Neuron (in vitro differentiated cells): Measurements from ENCODE around the gene DNAJC1.
"Not testable (repeated sequence)": the region's sequence is repeated elsewhere in the genome, so short reads cannot be mapped to it uniquely, and the experiment has no call there.

Experiments used
- H2AFZ ChIP-seq: one replicate; pipeline ENCODE4 v1.6.1; 2013; ENCODE audit warnings: low read depth, mild to moderate bottlenecking, inconsistent platforms, low read length, moderate library complexity
- H3K27me3 ChIP-seq: one replicate; pipeline ENCODE4 v1.6.1; 2013; ENCODE audit warnings: low read length; ENCODE audit not compliant: insufficient read depth
- H3K36me3 ChIP-seq: one replicate; pipeline ENCODE4 v1.6.1; 2013; ENCODE audit warnings: low read length; ENCODE audit not compliant: insufficient read depth
- H3K4me1 ChIP-seq: one replicate; pipeline ENCODE4 v1.6.1; 2013; ENCODE audit warnings: low read length; ENCODE audit not compliant: insufficient read depth
- H3K4me3 ChIP-seq: 2 replicates; pipeline ENCODE4 v1.5.1; 2013; ENCODE audit warnings: mild to moderate bottlenecking, low read length, moderate library complexity
- H3K9me3 ChIP-seq: one replicate; pipeline ENCODE4 v1.6.1; 2013; ENCODE audit warnings: low read length

Gene DNAJC1

DNA sequence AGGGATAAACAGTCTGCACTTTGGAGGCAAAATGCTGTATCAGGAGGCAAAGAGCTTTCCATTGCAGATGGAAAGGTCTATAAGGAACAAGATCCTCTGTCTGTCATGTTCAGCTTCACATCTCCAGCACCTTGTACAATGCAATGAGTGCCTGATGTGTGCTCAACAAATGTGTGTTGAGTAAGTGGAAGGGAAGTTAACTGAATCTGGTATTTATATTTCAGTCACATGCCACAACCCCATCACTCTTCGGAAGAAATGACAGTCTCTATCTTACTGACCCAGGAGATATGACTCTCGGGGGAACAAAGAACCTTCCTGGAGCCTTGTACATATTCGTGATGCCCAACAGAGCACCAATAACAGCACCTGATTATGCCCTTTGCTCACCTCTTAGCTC lies 20.0 kb upstream of the DNAJC1 start:
- H3K4me1 ChIP-seq: no peaks in the 10 kb centered on the region
- H3K9me3 ChIP-seq: peaks cover 3% of the 10 kb centered on the region

DNA sequence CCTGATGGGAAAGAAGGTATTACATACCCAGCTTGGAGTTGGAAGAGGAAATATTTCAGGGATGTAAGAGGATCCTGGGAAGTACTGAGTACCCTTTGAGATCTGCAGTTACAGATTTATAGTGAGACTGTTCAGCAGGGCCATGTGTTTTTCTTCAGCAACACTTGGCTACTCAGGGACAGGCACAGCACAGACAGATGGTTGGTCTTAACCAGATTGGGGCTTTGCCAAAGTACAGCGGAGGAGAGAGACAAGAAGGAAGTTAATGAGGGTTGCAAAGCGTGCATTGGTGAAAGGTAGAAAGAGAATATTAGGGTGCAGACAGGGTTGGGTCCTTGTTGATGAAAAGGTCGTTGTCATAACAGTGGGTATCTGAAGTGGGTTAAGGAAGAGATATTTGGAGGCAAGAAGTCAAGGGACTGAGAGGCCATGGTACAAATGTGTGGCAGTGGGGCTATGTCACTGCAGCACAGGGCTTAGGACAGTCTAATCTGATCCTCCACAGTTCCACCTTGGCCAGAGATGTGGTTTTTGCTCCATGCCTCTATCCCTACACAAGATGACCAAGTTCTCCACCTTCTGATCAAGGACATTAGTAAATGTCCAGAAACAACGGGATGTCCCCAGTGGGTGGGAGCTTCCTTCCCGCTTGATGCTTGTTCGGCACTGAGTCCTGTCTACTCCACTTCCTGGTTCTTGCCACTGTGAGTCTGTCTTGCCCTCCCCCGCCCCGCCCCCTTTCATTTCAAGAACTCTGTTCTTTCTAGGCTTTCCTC lies 18.9 kb upstream of the DNAJC1 start:
- H3K9me3 ChIP-seq: peaks cover 3% of the 10 kb centered on the region
- no peaks in the 10 kb centered on the region for H3K27me3 ChIP-seq
- no peak overlapping the region for H2AFZ ChIP-seq
- H3K4me3 ChIP-seq: no peak overlapping the region
- H3K4me1 ChIP-seq: no peaks in the 10 kb centered on the region
- no peaks in the 10 kb centered on the region for H3K36me3 ChIP-seq

More for the DNA sequence above, 20.0 kb upstream of the DNAJC1 start:
- no peak overlapping the region for H2AFZ ChIP-seq
- H3K36me3 ChIP-seq: no peaks in the 10 kb centered on the region
- no peaks in the 10 kb centered on the region for H3K27me3 ChIP-seq
- H3K4me3 ChIP-seq: no peak overlapping the region

DNA sequence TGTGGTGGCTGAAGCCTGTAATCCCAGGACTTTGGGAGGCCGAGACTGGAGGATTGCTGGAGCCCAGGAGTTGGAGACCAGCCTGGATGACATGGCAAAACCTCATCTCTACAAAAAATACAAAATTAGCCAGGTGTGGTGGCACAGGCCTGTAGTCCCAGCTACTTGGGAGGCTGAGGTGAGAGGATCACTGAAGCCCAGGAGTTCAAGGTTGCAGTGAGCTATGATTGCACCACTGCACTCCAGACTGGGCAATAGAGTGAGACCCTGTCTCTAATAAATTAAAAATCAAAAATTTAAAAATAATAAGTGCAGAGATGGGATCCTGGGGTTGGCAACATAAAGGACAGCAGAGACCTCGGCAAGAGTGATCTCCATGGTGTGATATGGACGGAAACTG lies 17.6 kb upstream of the DNAJC1 start:
- not testable (repeated sequence) for H3K9me3 ChIP-seq, H3K27me3 ChIP-seq, H3K4me3 ChIP-seq, H3K4me1 ChIP-seq, H3K36me3 ChIP-seq, H2AFZ ChIP-seq

DNA sequence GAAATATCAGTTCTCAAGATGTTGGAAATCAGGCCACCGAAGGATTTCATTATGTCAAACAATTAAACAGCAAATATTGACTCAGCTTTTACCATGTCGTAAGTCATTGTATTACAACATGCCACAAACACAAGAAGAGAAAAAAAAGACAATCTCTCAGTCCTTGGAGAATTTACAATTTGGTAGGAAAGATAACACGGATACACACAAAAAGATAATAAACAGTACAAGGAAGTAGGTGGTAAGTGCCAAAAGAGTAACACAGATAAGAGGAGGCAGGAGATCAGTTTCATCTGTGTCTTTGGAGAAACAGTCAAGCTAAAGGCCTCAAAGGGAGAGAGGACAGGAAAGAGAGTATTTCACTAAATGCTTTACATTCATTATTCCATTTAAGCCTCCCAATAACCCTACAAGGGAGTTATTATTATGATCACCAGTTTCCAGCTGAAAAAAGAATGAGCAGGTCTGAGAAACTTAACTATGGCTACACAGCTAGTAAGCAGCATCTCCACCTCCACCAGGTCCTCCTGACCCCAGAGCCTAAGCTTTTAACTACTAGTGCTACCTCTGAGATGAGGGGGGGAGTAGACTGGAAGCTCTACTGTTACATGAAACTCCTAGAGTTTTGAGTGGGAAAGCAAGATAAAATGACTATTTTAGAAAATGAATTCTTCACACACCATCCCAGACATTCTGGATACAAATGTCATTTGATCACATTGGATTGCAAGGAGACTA lies 13.9 kb upstream of the DNAJC1 start:
- Histone ChIP-seq H3K4me1 (no peaks in the 10 kb centered on the region), H3K4me3 (no peak overlapping the region), H2AFZ (no peak overlapping the region), H3K9me3 (no peaks in the 10 kb centered on the region), H3K36me3 (no peaks in the 10 kb centered on the region), H3K27me3 (no peaks in the 10 kb centered on the region)

DNA sequence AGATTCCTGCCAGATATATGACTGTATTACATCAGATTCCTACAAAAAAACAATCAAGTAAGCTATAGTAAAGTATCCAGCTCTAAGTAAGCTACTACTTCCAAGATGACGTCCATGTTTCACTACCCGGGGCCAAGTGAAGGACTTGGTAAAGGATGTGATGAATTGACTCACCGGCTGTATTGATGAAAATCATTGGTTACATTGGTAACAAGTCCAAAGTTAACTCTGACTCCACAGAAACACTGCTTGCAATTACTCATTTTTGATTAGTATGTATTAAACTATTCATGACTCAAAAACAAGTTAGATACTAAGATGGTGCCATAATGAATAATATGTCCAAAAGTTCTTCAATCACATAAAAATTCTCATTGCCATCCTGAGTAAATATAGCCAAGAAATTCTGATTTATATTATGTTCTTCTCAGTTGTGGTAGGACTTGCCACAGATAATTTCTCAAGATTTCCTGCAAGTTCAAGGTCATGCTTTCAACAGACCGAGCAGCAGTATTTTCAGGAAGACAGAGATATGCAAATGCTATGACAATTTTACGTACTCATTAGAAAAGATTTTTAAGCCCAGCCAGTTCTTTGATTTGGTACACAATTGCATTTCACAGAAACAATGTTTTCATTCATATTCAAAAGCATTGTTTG lies 12.6 kb upstream of the DNAJC1 start:
- Histone ChIP-seq H2AFZ (no peak overlapping the region), H3K36me3 (no peaks in the 10 kb centered on the region), H3K9me3 (no peaks in the 10 kb centered on the region), H3K4me3 (no peak overlapping the region), H3K4me1 (no peaks in the 10 kb centered on the region), H3K27me3 (no peaks in the 10 kb centered on the region)

DNA sequence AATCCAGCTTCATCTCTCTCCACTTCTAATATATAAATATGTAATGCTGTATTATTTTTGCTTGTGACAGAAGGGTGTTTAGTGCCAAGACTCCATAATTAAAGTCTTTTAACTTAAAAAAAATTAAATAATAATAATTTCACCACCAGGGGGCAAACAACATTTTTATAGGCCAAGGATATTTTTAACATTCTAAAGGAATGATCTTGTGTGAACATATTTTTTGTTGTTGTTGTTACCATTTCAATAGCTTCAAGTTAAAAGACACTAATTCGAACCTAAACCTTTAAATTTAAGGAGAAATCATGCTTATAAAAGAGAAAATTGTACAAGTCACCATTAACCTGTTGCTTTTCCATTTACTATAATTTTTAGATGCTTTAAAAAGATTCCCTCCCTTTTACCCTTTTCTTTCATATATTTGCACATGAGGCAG lies 7.5 kb upstream of the DNAJC1 start:
- Histone ChIP-seq H3K27me3 (no peaks in the 10 kb centered on the region), H3K9me3 (no peaks in the 10 kb centered on the region), H3K36me3 (no peaks in the 10 kb centered on the region), H3K4me1 (no peaks in the 10 kb centered on the region), H3K4me3 (no peak overlapping the region), H2AFZ (no peak overlapping the region)

DNA sequence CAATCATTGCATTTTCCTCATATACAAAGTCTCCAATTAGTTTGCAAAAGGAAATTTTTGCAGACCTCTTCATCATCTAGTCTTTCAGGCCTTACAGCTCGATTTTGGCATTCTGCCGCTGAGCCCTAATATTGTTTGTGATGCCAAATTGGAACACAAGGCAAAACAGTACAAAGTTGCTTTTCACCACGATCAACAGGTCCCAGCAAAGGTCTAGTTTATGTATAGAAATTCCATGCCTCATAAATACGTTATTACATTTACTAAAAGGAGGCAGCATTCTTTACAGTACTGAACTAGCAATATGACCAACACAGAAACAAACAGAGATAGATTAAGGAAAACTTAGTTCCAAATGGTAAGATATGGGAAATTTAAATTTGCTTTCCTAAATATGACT lies 7.0 kb upstream of the DNAJC1 start:
- H3K36me3 ChIP-seq: no peaks in the 10 kb centered on the region
- H3K9me3 ChIP-seq: no peaks in the 10 kb centered on the region
- no peak overlapping the region for H2AFZ ChIP-seq
- H3K4me1 ChIP-seq: no peaks in the 10 kb centered on the region
- H3K27me3 ChIP-seq: no peaks in the 10 kb centered on the region
- H3K4me3 ChIP-seq: no peak overlapping the region

DNA sequence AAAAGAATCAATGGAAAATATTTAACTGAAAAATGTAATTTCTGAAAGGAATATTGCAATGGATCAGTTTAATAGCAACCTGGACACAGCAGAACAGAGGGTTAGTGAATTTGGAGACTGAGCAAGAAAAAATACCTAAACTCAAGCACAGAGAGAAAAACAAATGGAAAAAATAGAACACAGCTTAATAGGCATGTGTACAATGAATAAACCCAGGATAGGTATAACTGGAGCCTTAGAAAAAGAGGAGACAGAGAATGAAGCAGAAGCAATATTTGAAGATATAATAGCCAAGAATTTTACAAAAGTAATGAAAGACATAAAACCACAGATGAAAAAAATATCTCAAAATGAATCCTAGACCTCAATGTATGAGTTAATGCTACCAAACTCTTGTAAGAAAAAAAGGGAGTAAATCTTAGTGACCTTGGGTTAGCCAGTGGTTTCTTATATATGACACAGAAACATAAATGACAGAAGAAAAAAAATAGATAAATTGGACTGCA lies 2.9 kb upstream of the DNAJC1 start:
- Histone ChIP-seq H3K4me3 (no peak overlapping the region), H2AFZ (no peak overlapping the region), H3K36me3 (no peaks in the 10 kb centered on the region), H3K27me3 (no peaks in the 10 kb centered on the region), H3K4me1 (peaks cover 10% of the 10 kb centered on the region), H3K9me3 (no peaks in the 10 kb centered on the region)

DNA sequence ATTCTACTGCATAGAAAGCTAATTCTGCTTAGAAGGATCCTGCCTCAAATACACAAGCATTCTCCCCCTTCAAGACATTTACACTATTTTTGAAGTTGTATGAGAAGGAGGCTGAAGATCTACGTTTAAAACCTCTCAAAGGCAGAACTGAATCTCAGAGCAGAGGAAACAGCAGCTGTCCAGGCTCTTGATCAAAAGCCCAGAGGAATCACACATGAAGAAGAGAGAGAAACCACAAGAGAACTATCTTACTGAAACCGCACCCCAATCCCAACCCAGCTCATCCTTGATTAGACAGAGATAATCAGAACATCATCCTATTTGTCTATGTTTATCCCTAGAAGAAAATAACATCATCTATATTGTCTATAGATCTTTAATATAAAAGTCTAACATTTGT lies 2.2 kb upstream of the DNAJC1 start:
- H3K36me3 ChIP-seq: no peaks in the 10 kb centered on the region
- no peaks in the 10 kb centered on the region for H3K27me3 ChIP-seq
- H3K4me1 ChIP-seq: peaks cover 15% of the 10 kb centered on the region
- no peak overlapping the region for H3K4me3 ChIP-seq
- no peak overlapping the region for H2AFZ ChIP-seq
- no peaks in the 10 kb centered on the region for H3K9me3 ChIP-seq

DNA sequence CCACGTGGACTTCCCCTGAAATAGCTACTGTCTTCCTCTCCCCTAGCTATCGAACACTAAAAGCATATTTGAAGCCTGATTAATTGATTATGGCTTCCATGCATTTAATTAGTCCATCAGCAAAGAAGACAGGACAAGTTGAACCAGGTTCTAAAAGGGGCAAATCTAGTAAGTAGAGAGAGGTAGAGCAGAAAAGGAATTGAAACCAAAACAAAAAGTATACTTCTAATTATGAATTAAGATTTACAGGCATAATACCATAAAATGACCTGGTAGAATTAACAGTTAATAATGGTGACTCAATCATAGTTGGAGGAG lies 393 bp upstream of the DNAJC1 start:
- no peaks in the 10 kb centered on the region for H3K9me3 ChIP-seq
- H3K4me1 ChIP-seq: peaks cover 20% of the 10 kb centered on the region
- no peaks in the 10 kb centered on the region for H3K27me3 ChIP-seq
- peak overlapping the region; percentile 85 for H3K4me3 ChIP-seq
- no peaks in the 10 kb centered on the region for H3K36me3 ChIP-seq
- H2AFZ ChIP-seq: peak overlapping the region; percentile 95

DNA sequence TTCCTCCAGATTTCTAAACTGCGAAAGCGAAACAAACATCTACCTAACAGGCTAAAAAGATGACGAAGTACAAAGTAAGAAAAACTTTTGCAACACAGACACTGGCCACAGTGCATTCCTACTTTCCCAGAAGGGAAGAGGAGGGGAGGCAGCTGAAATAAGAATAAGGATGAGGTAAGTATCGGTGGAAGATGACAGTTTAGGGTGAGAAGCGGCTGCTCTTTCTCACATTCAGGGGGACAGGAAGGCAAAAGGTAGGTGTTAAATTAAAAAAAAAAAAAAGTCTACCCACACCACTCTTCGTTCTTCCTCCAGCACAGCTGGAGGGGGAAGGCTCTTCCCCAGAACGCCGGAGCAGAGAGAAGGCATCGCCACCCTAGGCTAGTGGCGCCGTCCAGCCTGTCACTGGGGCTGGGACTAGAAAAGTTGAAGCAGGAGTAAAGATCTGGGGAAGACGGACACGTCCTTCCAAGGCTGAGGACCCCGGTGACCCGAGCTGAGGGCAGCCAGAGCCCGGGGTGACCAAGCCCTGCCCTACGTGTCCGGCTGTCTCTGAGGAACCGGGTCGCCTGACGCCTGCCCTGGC lies 846 bp downstream of the DNAJC1 start:
- Histone ChIP-seq H3K27me3 (no peaks in the 10 kb centered on the region), H3K36me3 (no peaks in the 10 kb centered on the region), H2AFZ (peak overlapping the region; percentile 95), H3K9me3 (no peaks in the 10 kb centered on the region), H3K4me1 (peaks cover 20% of the 10 kb centered on the region), H3K4me3 (peak overlapping the region; percentile 85)

DNA sequence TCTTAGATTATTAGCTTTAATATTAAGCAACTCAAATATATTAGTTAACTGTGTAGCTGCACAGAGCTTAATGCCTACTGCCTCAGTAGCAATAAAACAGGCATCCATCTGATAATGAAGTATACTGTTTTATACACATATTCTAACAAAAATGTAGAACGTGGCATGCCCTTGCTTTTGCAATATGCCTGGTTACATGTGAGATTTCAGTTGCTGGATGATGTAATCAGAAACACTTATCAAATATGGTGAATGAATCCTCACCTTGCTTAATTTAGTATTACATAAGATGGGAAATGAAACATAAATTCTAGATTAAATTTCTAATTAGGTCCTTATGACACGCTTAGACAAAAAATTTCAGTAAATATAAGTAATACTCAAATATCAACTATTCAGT lies 8.0 kb downstream of the DNAJC1 start:
- no peaks in the 10 kb centered on the region for H3K9me3 ChIP-seq
- peaks cover 3% of the 10 kb centered on the region for H3K4me1 ChIP-seq
- H3K36me3 ChIP-seq: no peaks in the 10 kb centered on the region
- H2AFZ ChIP-seq: no peak overlapping the region
- H3K4me3 ChIP-seq: no peak overlapping the region
- no peaks in the 10 kb centered on the region for H3K27me3 ChIP-seq
